GM23338 (cell line): ENCODE results near the gene DIS3L. TPM values are rescaled to one million over a fixed set of nuclear protein-coding genes. Genes with fewer than 3 reads are reported as not detected.

ENCODE experiments used
- ATAC-seq: fragments of 200-7000 bp; cut with Tn5 transposase; 3 replicates; pipeline ENCODE4 v1.9.1; 2020
- DNase-seq: peaks from one replicate; pipeline ENCODE4 v3.0.0-alpha.2; 2015; ENCODE audit warnings: low spot score
- H2AFZ ChIP-seq: fragments of 200-600 bp; sonication (generic); 2 replicates; pipeline ENCODE4 v1.8.0; 2016; ENCODE audit warnings: antibody characterized with exemption, mild to moderate bottlenecking, moderate library complexity
- H3F3A ChIP-seq: fragments of 200-600 bp; sonication (generic); replicated peaks from 2 replicates; pipeline ENCODE4 v1.8.0; 2017; ENCODE audit warnings: antibody characterized with exemption, mixed run types, low read depth
- H3K27ac ChIP-seq: fragments of 200-600 bp; sonication (generic); 2 replicates; pipeline ENCODE4 v1.6.1; 2016; ENCODE audit warnings: low read depth
- H3K27me3 ChIP-seq: fragments of 200-600 bp; sonication (generic); 2 replicates; pipeline ENCODE4 v1.8.0; 2016; ENCODE audit warnings: mild to moderate bottlenecking, mixed run types, moderate library complexity; ENCODE audit not compliant: insufficient read depth
- H3K36me3 ChIP-seq: fragments of 200-600 bp; sonication (generic); 2 replicates; pipeline ENCODE4 v1.8.0; 2016; ENCODE audit warnings: mild to moderate bottlenecking; ENCODE audit not compliant: insufficient read depth
- H3K4me1 ChIP-seq: fragments of 200-600 bp; sonication (generic); 2 replicates; pipeline ENCODE4 v1.8.0; 2016; ENCODE audit warnings: mild to moderate bottlenecking, moderate library complexity; ENCODE audit not compliant: insufficient read depth
- H3K4me2 ChIP-seq: fragments of 200-600 bp; sonication (generic); 2 replicates; pipeline ENCODE4 v1.7.1; 2017; ENCODE audit warnings: mixed run types
- H3K4me3 ChIP-seq: fragments of 200-600 bp; sonication (generic); 2 replicates; pipeline ENCODE4 v1.6.1; 2016; ENCODE audit warnings: mixed run types
- H3K79me2 ChIP-seq: fragments of 200-600 bp; sonication (generic); replicated peaks from 2 replicates; pipeline ENCODE4 v1.8.0; 2017; ENCODE audit warnings: mild to moderate bottlenecking; ENCODE audit not compliant: insufficient read depth
- H3K9me2 ChIP-seq: fragments of 200-600 bp; sonication (generic); 2 replicates; pipeline ENCODE4 v1.8.0; 2017; ENCODE audit not compliant: insufficient read depth
- H4K20me1 ChIP-seq: fragments of 200-600 bp; sonication (generic); replicated peaks from 2 replicates; pipeline ENCODE4 v1.8.0; 2017; ENCODE audit warnings: mild to moderate bottlenecking; ENCODE audit not compliant: insufficient read depth
- H3K27ac Mint-ChIP-seq: 2 replicates; pipeline ENCODE4 v1.8.0; 2020; ENCODE audit warnings: inconsistent platforms, mild to moderate bottlenecking, moderate library complexity, mixed read lengths
- H3K27me3 Mint-ChIP-seq: 3 replicates; pipeline ENCODE4 v1.8.0; 2022; ENCODE audit warnings: low read depth, mild to moderate bottlenecking, moderate library complexity, mixed read lengths, inconsistent platforms; ENCODE audit not compliant: insufficient read depth, poor library complexity
- H3K36me3 Mint-ChIP-seq: 3 replicates; pipeline ENCODE4 v1.8.0; 2021; ENCODE audit warnings: low read depth, mild to moderate bottlenecking, inconsistent platforms, moderate library complexity, mixed read lengths
- H3K4me1 Mint-ChIP-seq: 3 replicates; pipeline ENCODE4 v1.8.0; 2020; ENCODE audit warnings: mild to moderate bottlenecking, inconsistent platforms, mixed read lengths
- H3K4me3 Mint-ChIP-seq: 3 replicates; pipeline ENCODE4 v1.8.0; 2021; ENCODE audit warnings: moderate library complexity, mild to moderate bottlenecking, inconsistent platforms, mixed read lengths
- H3K9me3 Mint-ChIP-seq: 3 replicates; pipeline ENCODE4 v1.8.0; 2020; ENCODE audit warnings: moderate library complexity, mild to moderate bottlenecking, inconsistent platforms, mixed read lengths
- CTCF ChIP-seq, 2 experiments: fragments of 200-600 bp in 1 of 2; sonication (generic) in 1 of 2; conservative IDR thresholded peaks; 2 replicates each; pipeline versions ENCODE4 v1.5.1 to v1.6.1; 2016 to 2017; ENCODE audit warnings: antibody characterized with exemption in 2 of 2, low read depth in 2 of 2, mild to moderate bottlenecking in 2 of 2, moderate library complexity in 1 of 2
- EZH2 ChIP-seq: fragments of 200-600 bp; sonication (generic); IDR thresholded peaks from one replicate; pipeline ENCODE4 v1.8.0; 2017; ENCODE audit warnings: antibody characterized with exemption, mild to moderate bottlenecking, low read depth; ENCODE audit not compliant: unreplicated experiment
- REST ChIP-seq: IDR thresholded peaks from one replicate; pipeline ENCODE4 v1.6.1; 2018; ENCODE audit warnings: antibody characterized with exemption; ENCODE audit not compliant: unreplicated experiment
- STAT1 ChIP-seq: IDR thresholded peaks from one replicate; pipeline ENCODE4 v1.6.1; 2016; ENCODE audit warnings: antibody characterized with exemption; ENCODE audit not compliant: unreplicated experiment
- ZNF331 ChIP-seq: fragments of 250-450 bp; sonication (Bioruptor Pico); IDR thresholded peaks from 2 replicates; pipeline ENCODE4 v1.5.0; 2020; ENCODE audit warnings: low read depth, mild to moderate bottlenecking, moderate library complexity
- polyA plus RNA-seq: library from polyadenylated mRNA; unstranded; fragments of >200 nt; fragmentation: Nextera tagmentation; extraction: Ambion mirVana; gene quantifications from 2 replicates; pipeline ENCODE4 v1.2.1, GENCODE V29; 2016
- total RNA-seq: library from RNA; depleted of rRNA; stranded (reverse); fragments of >200 nt; shearing (Covaris generic); gene quantifications from 2 replicates; pipeline ENCODE4 v1.2.3, GENCODE V29; 2014

Gene DIS3L
- total and polyA plus RNA-seq, 2 experiments from 2014 or later = 8.9 to 21.8 TPM

GRCh38 chr15:66251065-66251789, 42.1 kb upstream of the DIS3L start:
- Mint-ChIP-seq H3K4me3 (peak overlapping the region; percentile 67), H3K4me1 (peaks cover 39% of the 10 kb centered on the region), H3K27me3 (peaks cover 60% of the 10 kb centered on the region), H3K36me3 (peaks cover 3% of the 10 kb centered on the region; the same call in 1 of the 3 replicates), H3K27ac (no peak overlapping the region), H3K9me3 (no peaks in the 10 kb centered on the region)
- Histone ChIP-seq H3K9me2 (no peaks in the 10 kb centered on the region), H4K20me1 (no peaks in the 10 kb centered on the region), H3K36me3 (no peaks in the 10 kb centered on the region), H3K4me2 (peak overlapping the region; percentile 100), H3K27me3 (peaks cover 64% of the 10 kb centered on the region), H3K4me3 (peak overlapping the region; percentile 99), H3K27ac (no peak overlapping the region), H3F3A (peaks cover 20% of the 10 kb centered on the region), H3K4me1 (peaks cover 40% of the 10 kb centered on the region), H2AFZ (peak overlapping the region; percentile 98), H3K79me2 (no peaks in the 10 kb centered on the region)
- peak; percentile 74 for TF ChIP-seq EZH2
- TF ChIP-seq REST = no peak
- DNase-seq (peak; percentile 43), ATAC-seq (peak; percentile 6)

- Histone ChIP-seq H2AFZ (peak overlapping the region; percentile 99), H3K36me3 (no peaks in the 10 kb centered on the region), H4K20me1 (no peaks in the 10 kb centered on the region), H3K79me2 (no peaks in the 10 kb centered on the region), H3F3A (peaks cover 20% of the 10 kb centered on the region), H3K27ac (no peak overlapping the region), H3K4me1 (peaks cover 40% of the 10 kb centered on the region), H3K9me2 (no peaks in the 10 kb centered on the region), H3K27me3 (peaks cover 72% of the 10 kb centered on the region), H3K4me3 (peak overlapping the region; percentile 99), H3K4me2 (peak overlapping the region; percentile 100)
- Mint-ChIP-seq H3K27ac (no peak overlapping the region), H3K9me3 (no peaks in the 10 kb centered on the region), H3K4me3 (peak overlapping the region; percentile 79), H3K4me1 (peaks cover 39% of the 10 kb centered on the region), H3K27me3 (peaks cover 67% of the 10 kb centered on the region), H3K36me3 (peaks cover 3% of the 10 kb centered on the region; the same call in 1 of the 3 replicates)
- DNase-seq = peak; percentile 78
- ATAC-seq = peak; percentile 54
- TF ChIP-seq STAT1 (no peak), CTCF (conservative IDR thresholded peaks at IDR 0.05; ENCODE audit: low read depth in 2 of 2) (peak; percentile 57 to 65), ZNF331 (CRISPR knock-in tag) (no peak)
These were observed 41.3 kb upstream of the DIS3L start for GRCh38 chr15:66251790-66252684.
